GM18502 (cell line): ENCODE results near the gene STX12.
"Not testable (repeated sequence)": the region's sequence is repeated elsewhere in the genome, so short reads cannot be mapped to it uniquely, and the experiment has no call there.

Source experiments
- ATAC-seq: cut with Tn5 transposase; IDR thresholded peaks from one replicate; pipeline ENCODE4 v1.9.1; 2021; ENCODE audit warnings: mild to moderate bottlenecking; ENCODE audit not compliant: unreplicated experiment, poor library complexity

STX12 gene

DNA sequence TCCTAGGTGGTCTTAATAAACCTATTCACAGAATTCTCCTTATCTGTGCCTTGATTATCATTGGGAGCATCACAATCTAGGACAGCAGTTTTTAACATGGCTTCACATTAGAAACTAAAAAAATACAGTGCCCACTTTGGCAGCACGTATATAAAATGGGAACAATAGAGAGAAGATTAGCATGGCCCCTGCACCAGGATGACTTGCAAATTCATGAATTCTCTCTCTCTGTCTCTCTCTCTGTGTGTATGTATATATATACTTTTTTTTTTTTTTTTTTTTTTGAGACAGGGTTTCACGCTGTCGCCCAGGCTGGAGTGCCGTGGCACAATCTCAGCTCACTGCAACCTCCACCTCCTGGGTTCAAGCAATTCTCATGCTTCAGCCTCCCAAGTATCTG, 51.4 kb downstream of the STX12 start:
- ATAC-seq: no peak

DNA sequence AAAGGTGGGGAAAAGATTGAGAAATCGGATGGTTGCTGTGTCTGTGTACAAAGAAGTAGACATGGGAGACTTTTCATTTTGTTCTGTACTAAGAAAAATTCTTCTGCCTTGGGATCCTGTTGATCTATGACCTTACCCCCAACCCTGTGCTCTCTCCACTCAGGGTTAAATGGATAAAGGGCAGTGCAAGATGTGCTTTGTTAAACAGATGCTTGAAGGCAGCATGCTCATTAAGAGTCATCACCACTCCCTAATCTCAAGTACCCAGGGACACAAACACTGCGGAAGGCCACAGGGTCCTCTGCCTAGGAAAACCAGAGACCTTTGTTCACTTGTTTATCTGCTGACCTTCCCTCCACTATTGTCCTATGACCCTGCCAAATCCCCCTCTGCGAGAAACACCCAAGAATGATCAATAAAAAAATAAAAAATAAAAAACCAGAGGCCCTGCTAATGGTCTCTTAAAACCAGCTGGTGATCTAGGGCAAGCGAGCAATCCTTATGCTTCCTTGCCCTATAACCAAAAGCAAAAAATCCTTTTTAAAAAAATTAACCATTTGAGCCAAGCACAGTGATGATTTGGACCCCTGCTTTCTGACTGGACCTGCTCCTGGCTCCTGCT, 56.4 kb downstream of the STX12 start:
- not testable (repeated sequence) for ATAC-seq

DNA sequence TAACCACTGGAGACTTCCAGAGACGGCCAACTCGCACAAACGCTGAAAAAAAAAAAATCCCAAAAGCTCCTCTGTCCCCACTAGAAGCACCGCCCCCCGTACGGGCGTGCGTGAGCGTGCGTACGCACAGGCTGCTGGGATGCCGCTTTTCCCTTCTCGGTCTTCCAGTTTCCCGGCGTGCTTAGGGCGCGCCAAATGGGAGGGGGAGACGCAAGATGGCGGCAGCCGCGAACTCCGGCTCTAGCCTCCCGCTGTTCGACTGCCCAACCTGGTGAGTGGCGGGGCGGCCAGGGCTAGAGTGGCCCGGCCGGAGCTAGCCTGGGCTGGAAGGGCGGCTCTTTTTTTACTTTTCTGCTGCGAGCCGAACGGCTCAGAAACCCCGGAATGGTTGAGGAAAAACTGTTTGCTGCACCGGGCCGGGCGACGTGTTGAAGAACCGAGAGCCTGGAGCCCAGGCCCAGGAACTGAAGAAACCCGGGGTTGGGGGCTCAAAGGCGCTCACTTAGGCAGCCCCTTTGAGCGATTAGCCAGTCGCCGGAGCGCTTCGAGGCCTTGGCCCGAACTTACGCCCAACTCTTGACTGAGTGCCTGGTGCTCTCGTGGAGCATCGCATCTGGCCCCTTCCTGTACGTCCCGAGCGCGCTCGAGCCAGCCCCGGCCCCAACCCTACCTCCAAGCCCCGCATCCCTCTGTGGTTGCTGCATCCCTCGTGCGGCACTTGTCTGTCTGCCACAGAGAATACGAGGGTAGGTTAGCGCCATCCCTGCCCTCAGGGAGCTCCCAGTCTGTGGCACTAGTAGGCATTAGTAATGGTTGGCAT, 57.8 kb downstream of the STX12 start, which contains the start of gene PPP1R8:
Gene PPP1R8 (plus strand): TSS at position 162 of the 820 bp plus-strand sequence. CDS start 54 bp downstream, at position 216.
- peak; percentile 98 for ATAC-seq

DNA sequence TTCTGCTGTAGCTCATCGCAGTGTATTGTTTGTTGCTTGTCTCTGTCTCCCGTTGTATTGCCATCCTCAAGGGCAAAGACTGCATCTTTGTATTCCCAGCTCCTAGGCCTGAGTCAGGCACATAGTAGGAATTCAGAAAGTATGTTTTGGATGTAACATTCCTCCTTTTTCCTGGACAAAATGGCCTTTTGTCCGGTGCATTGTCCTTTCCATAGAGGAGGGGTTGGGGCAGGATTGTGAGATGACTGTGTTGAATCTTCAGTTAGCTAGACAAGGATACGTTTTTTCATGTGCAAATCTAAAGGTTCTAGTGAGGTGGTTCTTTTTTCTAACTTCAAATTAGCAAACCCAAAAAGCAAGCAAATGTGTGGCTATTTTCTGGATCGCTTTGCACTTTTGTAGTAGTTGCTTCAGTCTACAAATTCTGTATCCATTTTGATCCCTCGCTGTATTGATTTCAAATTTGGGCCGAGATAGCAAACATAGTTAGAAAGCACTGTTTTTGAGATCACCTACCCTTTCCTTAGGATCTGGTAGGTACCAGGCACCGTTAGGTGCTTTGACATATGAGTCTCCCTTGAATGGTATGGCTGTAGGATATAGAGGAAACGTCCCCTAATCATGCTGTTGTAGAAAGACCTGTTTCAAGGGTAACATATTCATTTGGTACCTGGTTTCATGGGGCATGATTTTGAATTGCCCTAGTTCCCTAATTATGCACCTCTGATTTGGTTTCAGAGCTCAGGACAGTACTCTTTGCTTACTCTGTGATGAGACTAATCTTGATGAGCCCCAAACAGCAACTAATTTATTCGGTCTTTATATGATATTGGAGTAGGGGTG, 58.8 kb downstream of the STX12 start:
- ATAC-seq: no peak

DNA sequence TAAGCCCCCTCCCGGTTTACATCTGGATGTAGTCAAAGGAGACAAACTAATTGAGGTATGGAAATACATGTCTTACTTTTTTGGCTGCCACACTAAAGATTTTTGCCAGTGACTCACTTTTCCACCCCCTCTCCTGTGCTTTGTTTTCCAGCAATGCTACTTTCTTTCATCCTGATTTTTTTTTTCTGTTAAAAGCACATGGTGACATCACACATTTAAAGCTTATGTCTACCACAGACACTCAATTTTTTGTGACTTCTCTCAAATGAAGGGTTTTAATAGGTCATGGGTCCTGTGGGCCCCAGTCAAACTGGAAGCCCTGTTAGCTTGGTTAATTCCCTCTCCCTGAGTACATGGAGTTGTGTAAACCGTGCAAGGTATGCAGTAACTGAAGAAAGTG, 59.7 kb downstream of the STX12 start:
- ATAC-seq: no peak

DNA sequence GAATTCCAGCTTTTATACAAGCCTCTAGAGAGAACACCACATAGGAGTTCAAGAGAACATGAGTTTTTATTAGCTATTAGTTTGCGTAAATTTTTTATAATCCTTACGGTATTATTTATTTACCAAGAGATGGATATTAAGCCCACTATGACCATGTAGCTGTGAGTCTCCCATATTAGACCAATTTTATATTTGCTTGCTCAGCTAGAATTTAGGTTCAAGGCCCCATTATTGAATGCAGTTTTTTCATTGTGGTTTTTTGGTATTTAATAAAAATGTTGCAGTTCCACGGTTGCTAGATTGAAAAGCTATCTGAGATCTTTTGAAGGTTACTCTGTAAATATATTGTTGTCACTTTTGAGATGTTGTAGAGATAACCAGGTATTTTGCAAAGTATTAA, 60.5 kb downstream of the STX12 start:
- no peak for ATAC-seq

DNA sequence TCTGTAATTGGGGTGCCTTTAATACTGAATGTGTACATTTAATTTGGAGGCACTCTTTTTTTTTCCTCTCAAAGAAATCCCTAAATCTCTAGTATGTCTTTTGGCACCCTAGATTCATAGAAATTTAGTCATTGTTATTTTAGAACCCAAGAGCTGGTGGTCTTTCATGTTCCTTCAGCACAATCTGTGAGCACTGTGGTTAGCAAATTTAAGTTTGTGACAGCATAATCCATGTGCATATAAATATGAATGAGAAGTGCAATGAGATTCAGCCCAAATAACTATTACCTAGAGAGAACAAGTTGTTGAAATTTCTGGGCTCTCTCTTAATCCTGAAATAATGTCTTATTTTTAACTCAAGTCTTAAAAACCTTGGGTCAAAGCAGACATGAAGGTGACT, 62.0 kb downstream of the STX12 start:
- no peak for ATAC-seq

DNA sequence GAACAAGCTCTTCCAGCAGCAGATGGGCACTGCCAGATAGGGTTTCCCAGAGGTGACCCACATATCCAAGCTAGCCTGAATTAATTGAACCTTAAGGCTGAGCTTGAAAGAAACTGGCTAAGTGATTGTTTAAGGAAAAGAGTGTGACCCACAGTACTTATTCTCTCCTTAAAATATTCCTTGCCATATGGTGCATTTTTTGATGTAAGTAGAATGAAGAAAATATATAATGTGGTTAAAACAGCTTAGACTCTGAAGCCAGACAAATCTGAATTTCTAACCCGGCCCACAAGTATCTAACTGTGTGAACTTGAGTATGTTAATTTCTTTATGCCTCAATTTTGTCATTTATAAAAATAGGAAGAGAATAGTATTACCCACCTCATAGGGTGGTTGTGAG, 62.5 kb downstream of the STX12 start:
- no peak for ATAC-seq

DNA sequence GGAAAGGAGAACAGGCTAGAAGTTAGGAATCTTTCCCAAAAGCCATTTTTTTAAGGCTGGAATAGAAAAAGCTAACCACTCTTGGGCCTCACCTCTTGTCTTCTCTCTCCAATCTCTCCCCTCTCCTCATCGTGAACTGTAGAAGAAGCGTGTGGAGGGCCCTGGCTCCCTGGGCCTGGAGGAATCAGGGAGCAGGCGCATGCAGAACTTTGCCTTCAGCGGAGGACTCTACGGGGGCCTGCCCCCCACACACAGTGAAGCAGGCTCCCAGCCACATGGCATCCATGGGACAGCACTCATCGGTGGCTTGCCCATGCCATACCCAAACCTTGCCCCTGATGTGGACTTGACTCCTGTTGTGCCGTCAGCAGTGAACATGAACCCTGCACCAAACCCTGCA, 76.9 kb downstream of the STX12 start:
- ATAC-seq: no peak

DNA sequence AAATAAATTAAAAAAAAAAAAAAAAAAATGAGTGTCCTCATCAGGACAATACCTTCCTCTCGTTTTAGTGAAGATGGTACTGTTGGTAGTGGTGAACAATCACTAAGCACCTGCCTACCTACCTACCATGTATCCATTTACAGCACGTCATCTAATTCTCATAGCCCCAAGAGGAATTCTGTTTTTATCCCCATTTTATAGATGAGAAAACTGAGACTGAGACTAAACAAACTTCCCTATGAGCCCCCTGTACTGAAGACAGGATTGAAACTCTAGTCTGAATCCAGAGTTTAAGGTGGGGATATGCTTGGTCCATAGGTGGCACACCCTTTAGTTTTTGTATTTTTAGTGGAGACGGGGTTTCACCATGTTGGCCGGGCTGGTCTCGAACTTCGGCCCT, 82.1 kb downstream of the STX12 start:
- no peak for ATAC-seq

DNA sequence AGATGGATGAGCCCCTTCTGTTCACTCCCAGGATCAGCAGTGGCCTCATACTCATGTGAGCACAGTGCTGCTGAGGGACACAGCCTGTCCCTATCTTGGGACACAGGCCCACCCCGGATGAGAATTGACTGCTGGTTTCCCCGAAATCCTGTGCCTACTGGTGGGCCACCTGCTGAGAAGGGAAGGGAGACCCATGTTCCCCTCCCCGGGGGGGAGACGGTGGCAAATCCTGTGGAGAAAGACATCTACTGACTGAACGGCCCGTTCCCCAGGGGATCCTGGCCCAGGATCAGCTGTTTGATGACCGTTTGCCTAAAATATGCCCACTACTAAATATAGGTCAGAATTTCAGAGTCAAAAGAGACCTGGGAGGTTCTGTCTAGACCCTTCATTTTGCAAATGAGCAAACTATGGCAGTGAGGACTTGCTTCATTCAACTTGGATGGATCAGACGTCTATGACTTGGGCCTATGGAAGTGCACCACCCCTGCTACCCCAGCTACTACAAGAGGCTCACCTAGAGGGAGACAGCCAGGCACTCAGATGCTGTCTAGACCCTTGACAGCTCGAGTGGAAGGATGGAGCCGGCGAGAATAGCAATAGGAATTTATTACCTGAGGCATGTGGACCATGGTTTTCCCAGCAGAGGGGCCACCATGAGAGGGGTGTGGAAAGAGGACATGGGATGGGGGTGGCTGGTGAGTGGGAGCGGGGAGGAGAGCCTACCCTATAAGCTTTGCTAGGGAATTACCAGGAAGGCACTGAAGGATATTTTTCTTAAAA, 83.7 kb downstream of the STX12 start:
- ATAC-seq: no peak

DNA sequence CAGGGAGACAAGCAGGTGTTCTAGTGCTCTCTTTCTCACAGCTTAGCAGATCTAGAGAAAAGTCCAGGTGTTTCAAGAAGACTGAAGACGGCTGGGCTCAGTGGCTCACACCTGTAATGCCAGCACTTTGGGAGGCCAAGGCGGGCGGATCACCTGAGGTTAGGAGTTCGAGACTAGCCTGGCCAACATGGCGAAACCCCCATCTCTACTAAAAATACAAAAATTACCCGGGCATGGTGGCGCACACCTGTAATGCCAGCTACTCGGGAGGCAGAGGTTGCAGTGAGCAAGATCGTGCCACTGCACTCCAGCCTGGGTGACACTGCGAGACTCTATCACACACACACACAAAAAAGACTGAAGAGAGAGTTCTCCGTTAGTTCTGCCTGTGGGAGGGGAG, 84.5 kb downstream of the STX12 start:
- ATAC-seq: not testable (repeated sequence)

DNA sequence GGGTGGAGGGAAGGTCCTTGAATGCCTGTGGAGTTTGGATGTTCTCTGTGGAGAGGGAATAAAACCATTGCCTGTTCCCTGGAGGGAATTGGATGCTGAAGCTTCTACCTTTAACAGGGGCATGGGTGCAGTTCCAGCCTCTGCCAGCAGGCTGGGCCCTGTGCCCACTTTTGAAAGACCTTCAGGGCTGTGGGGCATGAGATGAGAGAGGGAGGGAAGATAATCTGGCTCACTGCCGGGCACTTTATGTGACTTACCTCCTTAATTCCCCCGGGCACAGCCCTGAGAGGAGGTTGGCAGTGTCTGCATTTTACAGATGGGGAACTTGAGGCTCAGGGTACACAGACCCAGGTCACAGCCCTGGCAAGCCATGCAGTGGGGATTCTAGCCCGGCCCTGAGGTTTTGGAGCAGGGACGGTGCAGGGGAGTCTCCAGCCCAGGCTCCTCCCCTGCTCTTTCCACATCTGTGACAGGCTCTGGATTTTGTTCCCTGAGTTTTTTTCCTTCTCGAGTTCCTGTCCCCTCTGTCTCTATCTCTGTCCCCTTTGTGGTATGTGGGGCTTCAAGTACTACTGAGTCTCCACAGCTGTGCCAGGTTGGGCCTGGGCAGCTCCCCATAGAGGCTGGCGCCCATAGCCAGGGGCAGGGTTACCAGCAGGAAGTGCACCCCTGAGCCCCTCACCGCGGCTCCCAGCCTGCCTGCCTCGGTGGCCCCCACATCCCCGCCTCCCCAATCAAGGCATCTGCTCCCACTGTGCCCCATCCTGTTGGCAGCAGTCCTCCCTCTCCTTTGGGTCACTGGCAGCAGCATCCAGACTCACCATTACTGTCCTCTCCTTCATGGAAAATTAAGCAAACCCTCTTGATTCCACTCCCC, 85.3 kb downstream of the STX12 start:
- peak; percentile 65 for ATAC-seq

DNA sequence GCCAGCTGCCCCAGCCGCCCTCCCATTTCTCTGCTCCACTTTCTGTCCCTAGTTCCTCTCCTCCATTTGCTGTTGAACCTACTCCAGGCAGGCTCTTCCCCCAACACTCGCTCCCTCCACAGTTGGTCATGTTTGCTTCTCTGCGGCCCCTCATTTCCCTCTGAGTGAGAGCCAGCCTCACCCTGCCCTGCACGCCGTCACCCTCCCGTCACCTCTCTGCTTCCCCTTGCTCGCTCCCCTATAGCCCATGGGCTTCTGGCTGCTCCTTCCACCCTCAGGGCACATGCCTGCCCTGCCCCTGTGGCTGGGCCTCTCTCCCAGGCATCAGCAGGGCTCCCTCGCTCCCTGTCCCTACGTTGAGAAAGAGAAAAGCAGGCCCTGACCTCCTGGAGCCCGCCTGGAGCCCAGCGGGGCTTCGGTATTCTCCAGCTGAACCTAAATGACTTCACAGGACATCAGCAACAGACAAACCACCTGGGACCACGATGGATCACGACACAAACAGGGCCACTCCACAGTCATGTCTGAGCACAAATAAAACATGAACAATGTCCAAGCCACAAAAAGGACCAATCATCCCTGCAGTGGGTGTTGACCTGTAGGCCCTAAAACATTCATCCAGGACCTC, 86.0 kb downstream of the STX12 start:
- ATAC-seq: no peak

DNA sequence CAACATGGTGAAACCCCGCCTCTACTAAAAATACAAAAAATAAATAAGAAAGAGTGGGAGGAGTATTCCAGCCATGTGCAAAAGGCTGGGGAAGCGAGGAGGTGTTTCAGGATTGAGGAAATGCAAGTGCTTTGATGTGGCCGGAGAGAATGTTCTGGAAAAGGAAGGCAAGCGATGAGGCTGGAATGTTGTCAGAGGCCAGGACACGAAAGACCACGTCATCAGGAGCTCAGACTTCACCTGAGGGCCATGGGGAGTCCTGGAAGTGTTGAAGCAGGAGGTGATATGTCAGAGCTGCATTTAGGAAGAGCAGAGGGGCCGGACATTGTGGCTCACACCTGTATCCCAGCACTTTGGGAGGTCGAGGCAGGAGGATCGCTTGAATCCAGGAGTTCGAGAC, 88.4 kb downstream of the STX12 start:
- ATAC-seq: no peak

DNA sequence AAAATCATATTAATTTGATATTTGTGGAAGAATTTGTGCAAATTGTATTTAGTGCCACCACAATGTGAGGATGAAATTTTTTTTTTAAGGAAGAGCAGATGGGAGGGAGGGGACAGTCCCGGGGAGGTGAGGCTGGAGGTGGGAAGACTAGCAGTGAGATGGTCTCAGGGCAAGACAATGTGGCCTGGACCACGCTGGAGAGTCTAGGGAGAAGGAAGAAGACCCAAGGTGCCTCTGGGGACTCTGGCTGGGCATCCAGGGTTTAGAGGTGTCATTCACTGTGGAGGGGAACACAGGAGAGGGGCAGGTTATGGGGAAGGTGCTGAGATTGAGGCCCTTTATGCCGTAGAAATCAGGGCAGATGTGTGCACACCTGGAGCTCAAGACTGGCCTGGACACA, 89.0 kb downstream of the STX12 start:
- no peak for ATAC-seq

DNA sequence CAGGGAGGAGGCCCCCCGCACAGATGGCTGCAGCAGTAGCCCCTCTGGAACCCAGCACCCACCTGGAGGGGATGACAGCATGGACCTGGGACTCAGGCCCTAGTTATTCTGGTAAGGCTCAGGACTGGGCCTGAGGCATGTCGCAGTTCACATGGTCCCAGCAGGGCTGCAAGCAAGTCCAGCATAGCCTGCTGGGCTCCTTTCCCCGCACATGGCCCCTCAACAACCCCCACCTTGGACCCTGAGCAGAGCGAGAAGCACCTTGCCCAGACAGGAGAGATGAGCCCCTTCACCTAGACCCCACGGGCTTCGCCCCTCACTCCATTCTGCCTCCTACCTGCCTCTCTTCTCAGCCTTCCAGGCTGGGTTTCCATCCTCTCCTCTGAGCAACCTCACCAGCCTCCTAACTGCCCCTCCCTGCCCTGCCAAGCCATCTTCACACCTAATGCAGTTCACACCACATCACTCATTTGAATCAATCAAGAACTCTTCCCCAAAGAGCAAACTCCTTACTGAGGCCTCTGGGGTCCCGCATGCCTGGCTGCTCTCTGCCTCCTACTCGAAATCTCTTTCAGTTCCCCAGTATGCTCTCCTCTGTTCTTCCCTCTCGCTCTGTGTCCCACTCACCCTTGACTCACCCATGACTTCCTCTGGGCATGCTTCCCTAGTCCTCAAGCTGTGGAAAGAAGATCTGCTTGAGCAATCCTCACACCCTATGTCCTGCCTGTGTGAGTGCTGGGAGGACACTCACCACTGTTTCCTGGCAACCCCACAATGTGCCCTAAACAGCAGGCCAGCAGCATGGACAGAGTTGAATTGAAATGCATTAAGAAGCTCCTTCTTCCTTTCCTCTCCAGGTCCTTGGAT, 89.9 kb downstream of the STX12 start:
- ATAC-seq: no peak

DNA sequence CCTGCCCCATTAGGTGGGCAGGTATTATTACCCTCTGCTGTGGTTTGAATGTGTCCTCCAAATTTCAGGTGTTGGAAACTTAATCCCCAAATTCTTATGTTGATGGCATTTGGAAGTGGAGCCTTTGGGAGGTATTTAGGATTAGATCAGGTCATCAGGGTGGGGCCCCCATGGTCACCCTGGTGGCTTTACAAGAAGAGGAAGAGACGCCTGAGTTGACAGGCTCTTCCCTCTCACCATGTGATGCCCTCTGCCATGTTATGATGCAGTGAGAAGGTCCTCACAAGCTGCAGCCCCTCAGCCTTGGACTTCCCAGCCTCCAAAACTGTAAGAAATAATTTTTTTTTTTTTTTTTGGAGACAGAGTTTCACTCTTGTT, 90.5 kb downstream of the STX12 start:
- no peak for ATAC-seq
